ENCODE data around the gene SLC24A3. TPM values are rescaled to one million over a fixed set of nuclear protein-coding genes. Genes with fewer than 3 reads are reported as not detected.

SLC24A3 gene
- total RNA-seq, 3 donors from 2014 or later = 4.9 to 12.3 (median 5.9) TPM

DNA sequence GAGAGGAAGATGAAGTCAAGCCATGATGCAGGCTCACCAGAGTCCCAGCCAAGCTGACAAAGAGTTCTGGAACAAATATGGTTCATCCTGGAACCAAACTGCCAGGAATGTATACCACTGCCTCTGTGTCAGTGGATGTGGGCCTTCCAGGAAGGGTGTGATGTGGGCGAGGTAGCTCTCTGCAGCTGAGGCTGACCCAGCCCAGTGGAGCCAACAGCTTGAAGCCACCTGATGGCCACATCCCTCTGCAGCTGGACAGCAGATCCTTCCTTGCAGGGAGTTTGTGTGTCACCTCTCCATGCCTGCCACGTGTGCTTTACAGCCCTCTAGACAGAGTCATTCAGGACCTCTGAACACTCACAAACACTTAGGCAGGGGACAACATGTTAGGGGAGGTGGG lies 403.6 kb downstream of the SLC24A3 start:
- H3K9me3 ChIP-seq = no peaks in the 10 kb centered on the region
- H3K27ac ChIP-seq = no peak overlapping the region
- no peaks in the 10 kb centered on the region for H3K4me1 ChIP-seq
- DNase-seq (ENCODE audit: low spot score in 2 of 2) = no peak
- TF ChIP-seq POLR2A (IDR thresholded peaks at IDR 0.05) = no peak
- TF ChIP-seq, protein P1, sequence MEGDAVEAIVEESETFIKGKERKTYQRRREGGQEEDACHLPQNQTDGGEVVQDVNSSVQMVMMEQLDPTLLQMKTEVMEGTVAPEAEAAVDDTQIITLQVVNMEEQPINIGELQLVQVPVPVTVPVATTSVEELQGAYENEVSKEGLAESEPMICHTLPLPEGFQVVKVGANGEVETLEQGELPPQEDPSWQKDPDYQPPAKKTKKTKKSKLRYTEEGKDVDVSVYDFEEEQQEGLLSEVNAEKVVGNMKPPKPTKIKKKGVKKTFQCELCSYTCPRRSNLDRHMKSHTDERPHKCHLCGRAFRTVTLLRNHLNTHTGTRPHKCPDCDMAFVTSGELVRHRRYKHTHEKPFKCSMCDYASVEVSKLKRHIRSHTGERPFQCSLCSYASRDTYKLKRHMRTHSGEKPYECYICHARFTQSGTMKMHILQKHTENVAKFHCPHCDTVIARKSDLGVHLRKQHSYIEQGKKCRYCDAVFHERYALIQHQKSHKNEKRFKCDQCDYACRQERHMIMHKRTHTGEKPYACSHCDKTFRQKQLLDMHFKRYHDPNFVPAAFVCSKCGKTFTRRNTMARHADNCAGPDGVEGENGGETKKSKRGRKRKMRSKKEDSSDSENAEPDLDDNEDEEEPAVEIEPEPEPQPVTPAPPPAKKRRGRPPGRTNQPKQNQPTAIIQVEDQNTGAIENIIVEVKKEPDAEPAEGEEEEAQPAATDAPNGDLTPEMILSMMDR (IDR thresholded peaks at IDR 0.05) = no peak
- no peak for TF ChIP-seq POLR2AphosphoS5 (IDR thresholded peaks at IDR 0.05)
- no peak overlapping the region for H3K4me3 ChIP-seq
- no peaks in the 10 kb centered on the region for H3K27me3 ChIP-seq
- no peaks in the 10 kb centered on the region for H3K36me3 ChIP-seq
- intact Hi-C loops (cut with DNase I; ENCODE audit: low total_unique reads) = no loop called here

GRCh38 chr20:19616620-19617019 lies 404.2 kb downstream of the SLC24A3 start:
- TF ChIP-seq POLR2A (IDR thresholded peaks at IDR 0.05) = no peak
- TF ChIP-seq, protein P1 (IDR thresholded peaks at IDR 0.05) = no peak
- TF ChIP-seq POLR2AphosphoS5 (IDR thresholded peaks at IDR 0.05) = no peak
- H3K27me3 ChIP-seq = no peaks in the 10 kb centered on the region
- H3K9me3 ChIP-seq = no peaks in the 10 kb centered on the region
- H3K27ac ChIP-seq = no peak overlapping the region
- DNase-seq (ENCODE audit: low spot score in 2 of 2) = no peak
- H3K36me3 ChIP-seq = no peaks in the 10 kb centered on the region
- no peaks in the 10 kb centered on the region for H3K4me1 ChIP-seq
- intact Hi-C loops (cut with DNase I; ENCODE audit: low total_unique reads) = no loop called here
- no peak overlapping the region for H3K4me3 ChIP-seq

GRCh38 chr20:19617256-19617655 lies 404.8 kb downstream of the SLC24A3 start:
- Histone ChIP-seq H3K4me1 (no peaks in the 10 kb centered on the region), H3K27me3 (no peaks in the 10 kb centered on the region), H3K4me3 (no peak overlapping the region), H3K27ac (no peak overlapping the region), H3K36me3 (no peaks in the 10 kb centered on the region), H3K9me3 (no peaks in the 10 kb centered on the region)
- TF ChIP-seq POLR2AphosphoS5 (IDR thresholded peaks at IDR 0.05) (no peak), POLR2A (IDR thresholded peaks at IDR 0.05) (no peak)
- TF ChIP-seq, protein P1 (IDR thresholded peaks at IDR 0.05) = no peak
- intact Hi-C loops (cut with DNase I; ENCODE audit: low total_unique reads) = no loop called here
- DNase-seq (ENCODE audit: low spot score in 2 of 2) = no peak

DNA sequence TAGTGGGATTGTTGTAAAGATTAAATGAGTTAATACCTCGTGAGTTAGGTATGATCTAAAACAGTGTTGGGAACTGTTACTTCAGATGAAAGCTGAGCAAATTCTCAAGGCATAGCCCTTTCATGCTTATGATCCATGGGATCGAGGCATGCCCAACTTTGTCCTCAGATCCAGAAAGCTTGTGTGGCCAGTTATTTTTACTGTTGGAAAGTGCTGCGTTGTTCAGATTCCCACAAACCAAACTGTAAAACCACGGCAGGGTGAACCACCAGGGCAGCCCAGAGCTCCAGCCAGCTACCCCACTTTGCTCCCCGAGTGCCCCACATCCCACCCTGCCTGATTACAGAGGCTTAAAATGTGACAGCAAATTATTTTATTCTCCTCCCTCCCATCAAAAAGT lies 406.3 kb downstream of the SLC24A3 start:
- TF ChIP-seq POLR2AphosphoS5 (IDR thresholded peaks at IDR 0.05) = no peak
- TF ChIP-seq, protein P1 (IDR thresholded peaks at IDR 0.05) = no peak
- TF ChIP-seq POLR2A (IDR thresholded peaks at IDR 0.05) = no peak
- no peak overlapping the region for H3K4me3 ChIP-seq

GRCh38 chr20:19619904-19620430 lies 407.5 kb downstream of the SLC24A3 start:
- H3K9me3 ChIP-seq = no peaks in the 10 kb centered on the region
- no peak for DNase-seq (ENCODE audit: low spot score in 2 of 2)
- TF ChIP-seq, protein P1 (IDR thresholded peaks at IDR 0.05) = no peak
- H3K4me1 ChIP-seq = no peaks in the 10 kb centered on the region
- H3K27ac ChIP-seq = no peak overlapping the region
- no peaks in the 10 kb centered on the region for H3K27me3 ChIP-seq
- intact Hi-C loops (cut with DNase I; ENCODE audit: low total_unique reads) = no loop called here
- no peak overlapping the region for H3K4me3 ChIP-seq
- no peaks in the 10 kb centered on the region for H3K36me3 ChIP-seq

More for the DNA sequence above, 406.3 kb downstream of the SLC24A3 start:
- no peak overlapping the region for H3K27ac ChIP-seq
- H3K36me3 ChIP-seq = no peaks in the 10 kb centered on the region
- no peaks in the 10 kb centered on the region for H3K4me1 ChIP-seq
- no peak for DNase-seq (ENCODE audit: low spot score in 2 of 2)
- intact Hi-C loops (cut with DNase I; ENCODE audit: low total_unique reads) = no loop called here
- no peaks in the 10 kb centered on the region for H3K27me3 ChIP-seq
- no peaks in the 10 kb centered on the region for H3K9me3 ChIP-seq

Data from breast epithelium (tissue), 4 donors.